GM13976 (cell line): ENCODE results near the gene CENATAC.
"Not testable (repeated sequence)": the region's sequence is repeated elsewhere in the genome, so short reads cannot be mapped to it uniquely, and the experiment has no call there.

Experiments used
- DNase-seq: peaks from one replicate; pipeline ENCODE4 v3.0.0; 2012; ENCODE audit warnings: low spot score
- CTCF ChIP-seq: IDR thresholded peaks from 2 replicates; pipeline ENCODE4 v1.5.1; 2012; ENCODE audit warnings: borderline replicate concordance, mild to moderate bottlenecking; ENCODE audit not compliant: insufficient read depth; ENCODE audit errors: extremely low read depth, missing control alignments, control extremely low read depth
- in situ Hi-C: fragments of 300-500 bp; cut with MboI; formaldehyde crosslinking; loops from one replicate; pipeline ENCODE4 v1.12.0; 2022; ENCODE audit warnings: low sequenced_read_pairs, mixed read lengths, inconsistent platforms; ENCODE audit not compliant: unreplicated experiment

Gene CENATAC

GRCh38 chr11:118997627-118998387 is at the start of gene CENATAC:
Gene CENATAC, plus strand, starts transcription at chr11:118998138. Its CDS starts 60 bp downstream, at chr11:118998198.
- no peak for TF ChIP-seq CTCF
- in situ Hi-C loops, result no loop called here
- peak; percentile 99 for DNase-seq

- in situ Hi-C loops, result loop anchor here (10.0 kb wide), 1 partner anchor 258 kb away; no protein-coding TSS in a partner anchor
- no peak for DNase-seq
- no peak for TF ChIP-seq CTCF
Observed at GRCh38 chr11:118953265-118953664, 44.7 kb upstream of the CENATAC start.

GRCh38 chr11:118953976-118954375 is 44.0 kb upstream of the CENATAC start:
- in situ Hi-C loops, result loop anchor here (10.0 kb wide), 1 partner anchor 259 kb away; no protein-coding TSS in a partner anchor
- not testable (repeated sequence) for DNase-seq

GRCh38 chr11:118956094-118956846 is 41.7 kb upstream of the CENATAC start, which contains the start of gene UPK2:
Gene UPK2, plus strand, starts transcription at chr11:118956298. Its CDS starts 53 bp downstream, at chr11:118956351.
- peak; percentile 98 for TF ChIP-seq CTCF
- in situ Hi-C loops, result loop anchor here (10.0 kb wide), 1 partner anchor 261 kb away; no protein-coding TSS in a partner anchor
- DNase-seq, result peak; percentile 96

- in situ Hi-C loops, result loop anchor here (10.0 kb wide), 1 partner anchor 262 kb away; no protein-coding TSS in a partner anchor
- TF ChIP-seq CTCF, result no peak
Observed at GRCh38 chr11:118956847-118957469, 41.0 kb upstream of the CENATAC start.

GRCh38 chr11:118957549-118957948 is 40.4 kb upstream of the CENATAC start:
- TF ChIP-seq CTCF, result no peak
- DNase-seq, result no peak
- in situ Hi-C loops, result loop anchor here (10.0 kb wide), 1 partner anchor 263 kb away; no protein-coding TSS in a partner anchor

More at GRCh38 chr11:118956847-118957469, 41.0 kb upstream of the CENATAC start:
- no peak for DNase-seq
